HG02981 (cell line): ENCODE measurements around the gene SLC51B.
"Not testable (repeated sequence)": the region's sequence is repeated elsewhere in the genome, so short reads cannot be mapped to it uniquely, and the experiment has no call there.

ENCODE experiments used
- ATAC-seq: cut with Tn5 transposase; IDR thresholded peaks from one replicate; pipeline ENCODE4 v1.9.1; 2021; ENCODE audit warnings: mild to moderate bottlenecking, moderate library complexity; ENCODE audit not compliant: unreplicated experiment

SLC51B gene

DNA sequence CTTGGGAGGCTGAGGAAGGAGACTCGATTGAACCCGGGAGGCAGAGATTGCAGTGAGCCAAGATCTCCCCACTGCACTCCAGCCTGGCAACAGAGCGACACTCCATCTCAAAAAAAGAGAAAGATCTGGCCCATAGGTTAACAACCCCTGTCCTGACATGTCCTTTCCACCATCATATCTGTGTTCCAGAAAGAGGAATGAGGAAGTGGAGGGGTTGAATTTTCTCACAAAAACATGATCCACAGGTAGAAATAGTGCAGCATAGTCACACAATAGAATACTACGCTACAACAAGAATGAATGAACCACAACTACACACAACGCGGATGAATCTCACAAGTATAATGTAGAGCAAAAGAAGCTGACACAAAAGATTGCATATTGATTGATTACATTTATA is 4.7 kb upstream of the SLC51B start:
- no peak for ATAC-seq

GRCh38 chr15:65041787-65042186 is 3.4 kb upstream of the SLC51B start:
- no peak for ATAC-seq

DNA sequence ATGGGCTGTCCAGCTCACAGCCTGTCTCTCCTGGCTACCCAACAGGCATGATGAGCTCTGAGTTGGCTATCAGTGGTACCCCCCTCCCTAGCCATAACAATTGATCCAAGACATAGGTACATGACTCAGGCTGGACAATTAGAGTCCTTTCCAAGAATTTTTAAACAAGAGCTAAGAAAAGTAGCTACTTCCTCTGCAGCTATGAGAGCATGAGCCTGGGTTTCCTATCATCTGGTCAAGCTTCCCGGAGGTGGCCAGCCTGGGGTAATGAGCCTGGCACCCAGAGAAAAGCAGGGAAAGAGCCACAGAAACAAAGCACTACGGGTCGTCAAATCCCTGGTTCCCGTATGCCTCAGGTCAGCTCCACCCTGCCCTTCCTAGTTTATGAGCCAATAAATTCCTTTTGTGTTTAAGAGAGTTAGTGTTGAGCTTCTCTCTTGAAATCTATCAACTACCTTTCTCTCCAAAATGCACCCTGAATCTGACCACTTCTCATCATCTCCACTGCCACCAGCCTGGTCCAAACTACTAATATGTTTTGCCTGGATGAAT is 2.3 kb upstream of the SLC51B start:
- ATAC-seq: no peak

GRCh38 chr15:65044218-65044617 is 969 bp upstream of the SLC51B start:
- not testable (repeated sequence) for ATAC-seq

GRCh38 chr15:65048241-65048640 is 3.1 kb downstream of the SLC51B start:
- no peak for ATAC-seq

- ATAC-seq: peak; percentile 78
These were observed 4.2 kb downstream of the SLC51B start for GRCh38 chr15:65049418-65049840.

GRCh38 chr15:65050270-65050669 is 5.1 kb downstream of the SLC51B start:
- no peak for ATAC-seq

- ATAC-seq: no peak
These were observed 6.1 kb downstream of the SLC51B start for GRCh38 chr15:65051266-65051665.

GRCh38 chr15:65052956-65053355 is 7.8 kb downstream of the SLC51B start:
- no peak for ATAC-seq

DNA sequence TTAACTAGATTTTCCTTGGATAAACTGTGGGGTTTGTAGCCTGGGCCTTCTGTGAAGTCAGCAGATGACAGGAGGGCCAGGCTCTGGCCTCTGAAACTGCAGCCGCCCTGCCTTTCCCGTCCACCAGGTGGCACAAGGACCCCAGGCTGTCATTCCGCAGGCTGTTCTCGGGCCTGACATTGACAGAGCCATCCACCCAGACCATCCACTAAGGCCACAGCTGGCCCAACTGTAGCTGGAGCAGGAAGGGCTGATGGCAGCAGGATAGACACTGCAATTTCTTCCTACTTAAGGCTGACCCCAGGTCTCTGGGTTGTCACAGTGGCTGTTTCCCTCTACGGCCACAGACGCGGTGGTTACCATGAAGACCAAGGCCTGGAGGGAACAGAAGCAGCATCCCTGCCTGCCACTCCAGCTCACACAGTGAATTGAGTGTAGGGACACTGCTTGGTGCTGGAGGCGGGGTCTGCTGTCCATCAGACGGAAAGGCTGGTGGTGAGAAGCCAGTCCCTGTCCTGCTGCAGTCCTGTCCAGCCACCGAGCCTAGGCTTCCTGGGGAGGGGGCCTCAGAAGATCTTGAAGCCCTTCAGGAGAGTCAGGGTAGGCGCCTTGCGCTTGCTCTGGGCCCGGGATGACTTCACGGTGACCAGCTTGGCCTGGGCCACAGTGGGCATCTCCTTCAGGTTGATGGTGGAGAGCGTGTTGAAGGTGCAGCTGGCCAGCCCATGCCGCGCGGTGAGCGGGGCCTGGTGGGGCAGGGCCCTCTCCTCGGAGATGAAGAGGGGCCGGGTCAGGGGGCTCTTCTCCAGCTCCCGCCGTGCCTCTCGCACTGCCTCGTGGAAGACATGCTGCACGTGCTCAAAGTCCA is 9.4 kb downstream of the SLC51B start:
- ATAC-seq: no peak

GRCh38 chr15:65055201-65055870 is 10.1 kb downstream of the SLC51B start:
- no peak for ATAC-seq

GRCh38 chr15:65056106-65056505 is 10.9 kb downstream of the SLC51B start:
- no peak for ATAC-seq

DNA sequence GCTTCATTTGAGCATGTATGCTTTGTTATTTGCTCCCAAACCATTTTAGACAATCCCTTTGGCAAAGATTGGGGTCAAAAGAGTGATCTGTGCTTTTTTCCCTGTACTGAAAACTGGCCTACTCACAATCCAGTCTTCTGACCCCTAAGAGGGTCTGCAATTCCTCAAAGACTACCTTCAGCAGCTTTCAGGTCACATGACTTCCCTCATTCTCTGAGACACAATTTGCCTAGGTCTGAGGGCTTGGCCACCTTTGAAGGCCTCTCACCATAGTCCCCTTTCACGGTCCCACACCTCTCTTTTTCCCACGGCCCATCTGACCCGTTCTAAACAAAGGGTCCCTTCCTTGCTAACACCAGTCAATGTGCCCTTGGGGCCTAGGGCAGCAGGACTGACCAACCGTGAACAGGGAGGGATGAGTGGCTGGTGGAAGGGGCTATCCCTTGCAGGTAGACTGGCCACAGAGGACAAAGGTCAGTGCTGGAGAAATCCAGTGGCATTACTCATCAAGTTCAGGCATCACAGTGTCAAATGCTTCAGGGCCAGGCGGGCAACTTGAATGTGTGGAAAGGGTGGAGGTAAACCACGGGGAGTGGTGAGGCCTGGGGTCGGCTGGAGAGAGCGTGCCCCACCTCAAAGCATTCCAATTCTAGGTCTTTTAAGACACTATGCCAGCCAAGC is 11.8 kb downstream of the SLC51B start:
- no peak for ATAC-seq

GRCh38 chr15:65057549-65057940 is 12.4 kb downstream of the SLC51B start:
- ATAC-seq: no peak

GRCh38 chr15:65058394-65059368 is 13.5 kb downstream of the SLC51B start:
- no peak for ATAC-seq

DNA sequence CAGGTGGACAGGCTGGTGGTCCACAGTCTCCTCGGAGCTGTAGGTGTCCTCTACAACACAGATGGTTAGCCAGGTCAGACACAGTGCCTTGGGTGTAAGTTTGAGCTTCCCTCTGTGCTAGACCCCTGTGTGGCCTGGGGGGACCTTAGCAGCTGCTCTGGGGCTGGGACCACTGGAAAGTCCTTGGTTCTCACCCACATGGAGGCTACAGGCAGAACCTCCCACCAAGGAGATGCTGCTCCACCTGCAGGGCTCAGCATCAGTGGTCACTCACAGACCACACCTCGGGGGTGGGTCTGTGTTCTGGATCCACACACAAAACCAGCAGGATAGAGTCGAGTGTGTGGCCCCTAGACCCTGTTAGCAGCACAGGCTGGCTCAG is 14.2 kb downstream of the SLC51B start:
- no peak for ATAC-seq

- ATAC-seq: no peak
These were observed 14.9 kb downstream of the SLC51B start for GRCh38 chr15:65059931-65060596.

- ATAC-seq: no peak
These were observed 15.6 kb downstream of the SLC51B start for GRCh38 chr15:65060641-65061397.

- ATAC-seq: no peak
These were observed 16.9 kb downstream of the SLC51B start for GRCh38 chr15:65062061-65062460.
